ENCODE measurements around the gene PTPRG.

PTPRG gene

GRCh38 chr3:61565569-61565968 lies 4.2 kb downstream of the PTPRG start:
- DNase-seq (ENCODE audit: low read depth) = peak; percentile 82
- no peak overlapping the region for H3K4me3 ChIP-seq (ENCODE audit: control insufficient read depth, low read depth, low read length)
- TF ChIP-seq CTCF (conservative IDR thresholded peaks at IDR 0.05; ENCODE audit: control insufficient read depth, insufficient read depth, low read depth, low read length) = no peak

DNA sequence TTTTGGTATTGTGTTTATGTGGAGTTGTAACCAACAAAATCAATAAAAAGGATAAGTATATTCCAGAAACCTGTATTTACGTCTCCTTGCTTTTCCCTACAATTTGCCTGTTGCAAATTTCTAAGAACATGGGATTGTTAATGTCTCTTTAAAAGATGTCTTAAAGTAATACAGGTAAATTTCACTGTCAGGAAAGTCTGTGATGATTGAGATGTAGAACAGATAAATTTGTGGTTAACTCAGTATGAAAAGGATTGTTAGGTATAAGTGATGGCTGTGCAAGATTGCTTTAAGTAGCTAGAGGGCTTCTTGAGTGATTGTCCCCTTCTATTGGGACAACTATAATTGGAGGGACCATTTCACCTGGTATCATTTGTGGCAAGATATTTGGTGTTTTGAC lies 6.8 kb downstream of the PTPRG start:
- no peak for DNase-seq (ENCODE audit: low read depth)
- H3K4me3 ChIP-seq (ENCODE audit: control insufficient read depth, low read depth, low read length) = no peak overlapping the region
- TF ChIP-seq CTCF (conservative IDR thresholded peaks at IDR 0.05; ENCODE audit: control insufficient read depth, insufficient read depth, low read depth, low read length) = no peak

- H3K4me3 ChIP-seq (ENCODE audit: control insufficient read depth, low read depth, low read length) = no peak overlapping the region
- no peak for TF ChIP-seq CTCF (conservative IDR thresholded peaks at IDR 0.05; ENCODE audit: control insufficient read depth, insufficient read depth, low read depth, low read length)
- no peak for DNase-seq (ENCODE audit: low read depth)
Measured at GRCh38 chr3:61569856-61570580, 8.6 kb downstream of the PTPRG start.

- no peak for DNase-seq (ENCODE audit: low read depth)
- H3K4me3 ChIP-seq (ENCODE audit: control insufficient read depth, low read depth, low read length) = no peak overlapping the region
- TF ChIP-seq CTCF (conservative IDR thresholded peaks at IDR 0.05; ENCODE audit: control insufficient read depth, insufficient read depth, low read depth, low read length) = no peak
Measured at GRCh38 chr3:61570813-61571212, 9.4 kb downstream of the PTPRG start.

DNA sequence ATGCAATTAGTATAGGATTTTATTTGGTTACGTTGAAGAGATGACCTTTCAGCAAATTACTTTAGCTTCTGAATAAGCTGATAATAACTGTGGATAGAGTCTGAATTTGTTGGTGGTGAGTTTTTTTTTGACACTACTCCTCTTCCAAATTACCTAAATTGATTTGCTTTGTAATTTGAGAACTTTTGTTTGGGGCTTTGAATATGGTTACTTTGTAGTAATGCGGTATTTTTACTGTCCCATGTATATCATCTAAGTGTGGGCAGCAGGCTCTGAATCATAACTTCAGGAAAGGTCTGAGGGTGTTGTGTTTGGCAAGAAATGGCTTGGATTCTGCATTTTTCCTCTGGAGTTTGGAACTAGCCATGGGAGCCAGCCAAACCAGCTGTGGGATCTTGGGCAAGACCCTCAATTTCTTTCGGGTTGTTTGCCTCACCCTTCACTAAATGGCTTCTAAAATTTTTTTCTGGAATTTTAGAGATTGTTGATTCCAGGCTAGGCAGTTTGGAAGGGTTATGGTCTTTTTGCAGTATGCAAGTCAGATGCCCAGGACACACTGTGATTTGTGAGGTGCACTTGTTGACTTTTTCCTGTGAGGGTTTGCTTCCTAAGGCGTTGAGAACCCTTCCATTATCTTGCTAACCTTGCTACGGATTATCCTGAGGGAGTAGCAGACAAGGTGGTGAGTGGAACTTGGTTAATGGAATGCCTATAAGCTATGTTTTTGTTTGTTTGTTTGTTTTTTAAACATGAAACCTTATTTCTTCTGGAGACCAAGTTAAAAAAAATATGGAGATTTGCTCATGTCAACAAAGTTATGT lies 10.4 kb downstream of the PTPRG start:
- no peak overlapping the region for H3K4me3 ChIP-seq (ENCODE audit: control insufficient read depth, low read depth, low read length)
- TF ChIP-seq CTCF (conservative IDR thresholded peaks at IDR 0.05; ENCODE audit: control insufficient read depth, insufficient read depth, low read depth, low read length) = no peak
- peak; percentile 96 for DNase-seq (ENCODE audit: low read depth)

DNA sequence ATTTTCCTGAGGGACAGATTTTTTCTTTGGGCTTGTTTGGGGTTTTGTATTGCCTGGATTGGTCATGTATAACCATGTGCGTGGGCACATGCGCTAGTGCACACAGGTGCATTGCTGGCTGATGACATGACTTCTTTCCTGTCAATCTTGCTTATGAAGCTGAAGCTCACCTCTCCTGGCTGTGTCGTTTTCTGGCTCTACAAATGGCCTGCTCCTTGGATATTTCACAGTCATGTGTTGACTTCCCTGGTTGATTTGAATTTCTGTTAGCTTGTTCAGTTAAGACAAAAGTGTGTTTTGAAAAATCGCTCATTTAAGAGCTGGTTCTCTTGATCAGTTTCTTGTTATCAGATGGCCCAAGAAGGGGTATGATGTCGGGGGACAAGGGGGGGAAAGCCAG lies 11.5 kb downstream of the PTPRG start:
- DNase-seq (ENCODE audit: low read depth) = no peak
- H3K4me3 ChIP-seq (ENCODE audit: control insufficient read depth, low read depth, low read length) = no peak overlapping the region
- TF ChIP-seq CTCF (conservative IDR thresholded peaks at IDR 0.05; ENCODE audit: control insufficient read depth, insufficient read depth, low read depth, low read length) = no peak
